Measurements from ENCODE around the gene SREBF1. TPM values are rescaled to one million over a fixed set of nuclear protein-coding genes. Genes with fewer than 3 reads are reported as not detected.

The SREBF1 gene
- polyA plus RNA-seq, 1 of the 3 experiments (the other 2 are of a cell fraction), result 20.4 TPM

- TF ChIP-seq USF2 (IDR thresholded peaks at IDR 0.05; ENCODE audit: borderline replicate concordance, low read depth, low read length) (0 out of 2 replicates have a peak, but pooled peaks have one; percentile 8), CHD2 (IDR thresholded peaks at IDR 0.05; ENCODE audit: low read length, partially characterized antibody) (peak; percentile 11), MEF2A (IDR thresholded peaks at IDR 0.05; ENCODE audit: borderline replicate concordance, low read depth) (no peak), SIN3A (IDR thresholded peaks at IDR 0.05; ENCODE audit: borderline replicate concordance, low read depth, low read length) (no peak), FOXJ3 (CRISPR knock-in tag; IDR thresholded peaks at IDR 0.05) (no peak)
These were observed 19.2 kb upstream of the SREBF1 start (continued) for GRCh38 chr17:17855976-17856375.

DNA sequence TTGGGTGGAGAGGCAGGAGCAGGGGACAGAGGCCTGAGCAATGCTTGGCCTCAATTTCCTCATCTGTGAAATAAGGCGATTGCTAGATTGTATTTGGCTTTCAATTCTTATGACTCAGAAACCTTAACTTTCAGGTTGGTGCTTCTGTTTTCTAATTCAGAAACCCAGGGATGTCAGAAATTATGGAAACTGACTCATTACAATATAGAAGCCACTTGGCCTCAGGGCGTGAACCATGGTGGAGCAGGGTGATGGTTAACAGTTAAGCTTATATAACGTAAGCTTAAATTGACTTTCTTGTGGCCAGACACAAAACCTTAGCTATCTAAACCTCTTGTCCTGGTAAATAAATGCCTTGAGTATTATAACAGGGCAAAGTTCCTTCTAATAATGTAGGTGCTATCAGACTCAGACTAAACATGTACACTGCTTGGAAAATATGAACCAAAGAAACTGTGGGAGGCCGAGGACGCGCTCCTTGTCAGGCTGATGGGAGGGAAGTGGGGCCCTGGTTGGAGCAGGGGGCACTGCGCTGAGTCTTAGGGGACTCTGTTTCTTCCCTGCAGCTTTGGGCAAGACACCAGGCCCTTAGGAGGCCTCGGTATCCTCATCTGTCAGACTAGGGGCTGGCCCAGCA, 17.1 kb upstream of the SREBF1 start:
- H3K9me3 ChIP-seq, result no peaks in the 10 kb centered on the region
- TF ChIP-seq FOXJ3 (CRISPR knock-in tag; IDR thresholded peaks at IDR 0.05), result no peak
- TF ChIP-seq PBX3 (IDR thresholded peaks at IDR 0.05), result no peak
- TF ChIP-seq POLR2AphosphoS5 (IDR thresholded peaks at IDR 0.05; ENCODE audit: low read depth, low read length), result no peak
- no peak for TF ChIP-seq ELF1 (IDR thresholded peaks at IDR 0.05)
- no peak for TF ChIP-seq RAD21 (IDR thresholded peaks at IDR 0.05; ENCODE audit: low read length)
- TF ChIP-seq MEF2A (IDR thresholded peaks at IDR 0.05; ENCODE audit: borderline replicate concordance, low read depth), result no peak
- TF ChIP-seq GABPA (IDR thresholded peaks at IDR 0.05; ENCODE audit: low read depth), result no peak
- no peaks in the 10 kb centered on the region for H4K20me1 ChIP-seq (ENCODE audit: insufficient read depth)
- no peaks in the 10 kb centered on the region for H3K79me2 ChIP-seq (ENCODE audit: insufficient read depth)
- H3K9ac ChIP-seq, result no peak overlapping the region
- 92% methylated on average over 8 of the region's 8 CpGs for WGBS (ENCODE audit: low lambda C conversion rate)
- no peak overlapping the region for H3K4me2 ChIP-seq
- ChIA-PET POLR2A (interaction anchor here (0.7 to 1.3 kb wide), 2 partner anchors 18 to 1415 kb away, joined by 4 to 5 read pairs; partner anchors contain the start of gene SREBF1), CTCF (interaction anchor here (2.3 to 7.2 kb wide), 4 partner anchors 12 to 65 kb away, joined by 8 to 56 read pairs (median 10); no protein-coding TSS in a partner anchor)
- peaks cover 19 to 69% of the 10 kb centered on the region in 2 experiments; a peak in 3 of 4 replicates for H3K4me1 ChIP-seq (ENCODE audit: control insufficient read depth in 1 of 2, insufficient read depth in 2 of 2, low read depth in 1 of 2, low read length in 1 of 2)
- no peaks in the 10 kb centered on the region for H3K27me3 ChIP-seq (ENCODE audit: insufficient read depth)
- peaks cover 0 to 42% of the 10 kb centered on the region in 2 experiments for H3K36me3 ChIP-seq (replicated peaks in 1 of 2; ENCODE audit: control insufficient read depth in 1 of 2, insufficient read depth in 2 of 2, low read length in 1 of 2)
- H3K4me3 ChIP-seq (ENCODE audit: low read depth in 2 of 2, low read length in 1 of 2), result no peak overlapping the region
- no peak for DNase-seq
- peaks cover 8% of the 10 kb centered on the region for H3F3A ChIP-seq (replicated peaks; ENCODE audit: insufficient read depth)
- H2AFZ ChIP-seq (ENCODE audit: low read depth), result no peak overlapping the region
- no peak overlapping the region for H3K27ac ChIP-seq (ENCODE audit: low read depth in 2 of 2, low read length in 1 of 2)
- no peaks in the 10 kb centered on the region for H3K9me2 ChIP-seq

DNA sequence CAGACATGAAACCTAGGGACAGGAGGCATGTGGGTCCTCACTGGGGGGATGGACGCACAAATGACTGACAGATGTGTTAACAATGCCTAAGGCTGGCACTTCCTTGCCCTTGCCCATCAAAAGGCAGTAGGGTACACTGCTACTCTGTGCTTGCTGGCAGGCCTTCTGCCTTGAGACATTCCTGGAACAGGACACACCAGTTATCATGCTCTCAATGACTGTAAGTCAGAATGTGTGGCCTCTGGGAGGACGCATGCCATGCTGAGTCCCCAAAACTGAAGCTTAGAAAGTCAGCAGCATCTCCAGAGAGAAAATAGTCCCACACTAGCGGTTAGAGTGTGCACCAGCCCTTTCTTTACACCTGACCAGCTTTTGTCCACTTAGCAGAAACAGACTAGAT, 16.1 kb upstream of the SREBF1 start:
- ChIA-PET POLR2A (interaction anchor here (1.3 kb wide), 1 partner anchor 17 kb away, joined by 4 read pairs; the partner anchor contains the start of gene SREBF1), CTCF (interaction anchor here (0.7 to 7.2 kb wide), 4 partner anchors 11 to 66 kb away, joined by 3 to 56 read pairs (median 9); no protein-coding TSS in a partner anchor)
- no peaks in the 10 kb centered on the region for H3K9me3 ChIP-seq
- no peaks in the 10 kb centered on the region for H3K79me2 ChIP-seq (ENCODE audit: insufficient read depth)
- H3K9ac ChIP-seq, result no peak overlapping the region
- H2AFZ ChIP-seq (ENCODE audit: low read depth), result no peak overlapping the region
- DNase-seq, result no peak
- no peaks in the 10 kb centered on the region for H3K27me3 ChIP-seq (ENCODE audit: insufficient read depth)
- H4K20me1 ChIP-seq (ENCODE audit: insufficient read depth), result no peaks in the 10 kb centered on the region
- peaks cover 19 to 79% of the 10 kb centered on the region in 2 experiments; a peak in 3 of 4 replicates for H3K4me1 ChIP-seq (ENCODE audit: control insufficient read depth in 1 of 2, insufficient read depth in 2 of 2, low read depth in 1 of 2, low read length in 1 of 2)
- no peaks in the 10 kb centered on the region for H3K9me2 ChIP-seq
- 97% methylated on average over 3 of the region's 3 CpGs for WGBS (ENCODE audit: low lambda C conversion rate)
- H3K4me3 ChIP-seq (ENCODE audit: low read depth in 2 of 2, low read length in 1 of 2), result no peak overlapping the region
- no peak overlapping the region; a peak in 1 of 4 replicates for H3K27ac ChIP-seq (ENCODE audit: low read depth in 2 of 2, low read length in 1 of 2)
- peaks cover 8% of the 10 kb centered on the region for H3F3A ChIP-seq (replicated peaks; ENCODE audit: insufficient read depth)
- H3K4me2 ChIP-seq, result no peak overlapping the region
- H3K36me3 ChIP-seq (replicated peaks in 1 of 2; ENCODE audit: control insufficient read depth in 1 of 2, insufficient read depth in 2 of 2, low read length in 1 of 2), result peaks cover 0 to 51% of the 10 kb centered on the region in 2 experiments
- no peak for TF ChIP-seq TCF12 (IDR thresholded peaks at IDR 0.05)
- TF ChIP-seq, protein P1, sequence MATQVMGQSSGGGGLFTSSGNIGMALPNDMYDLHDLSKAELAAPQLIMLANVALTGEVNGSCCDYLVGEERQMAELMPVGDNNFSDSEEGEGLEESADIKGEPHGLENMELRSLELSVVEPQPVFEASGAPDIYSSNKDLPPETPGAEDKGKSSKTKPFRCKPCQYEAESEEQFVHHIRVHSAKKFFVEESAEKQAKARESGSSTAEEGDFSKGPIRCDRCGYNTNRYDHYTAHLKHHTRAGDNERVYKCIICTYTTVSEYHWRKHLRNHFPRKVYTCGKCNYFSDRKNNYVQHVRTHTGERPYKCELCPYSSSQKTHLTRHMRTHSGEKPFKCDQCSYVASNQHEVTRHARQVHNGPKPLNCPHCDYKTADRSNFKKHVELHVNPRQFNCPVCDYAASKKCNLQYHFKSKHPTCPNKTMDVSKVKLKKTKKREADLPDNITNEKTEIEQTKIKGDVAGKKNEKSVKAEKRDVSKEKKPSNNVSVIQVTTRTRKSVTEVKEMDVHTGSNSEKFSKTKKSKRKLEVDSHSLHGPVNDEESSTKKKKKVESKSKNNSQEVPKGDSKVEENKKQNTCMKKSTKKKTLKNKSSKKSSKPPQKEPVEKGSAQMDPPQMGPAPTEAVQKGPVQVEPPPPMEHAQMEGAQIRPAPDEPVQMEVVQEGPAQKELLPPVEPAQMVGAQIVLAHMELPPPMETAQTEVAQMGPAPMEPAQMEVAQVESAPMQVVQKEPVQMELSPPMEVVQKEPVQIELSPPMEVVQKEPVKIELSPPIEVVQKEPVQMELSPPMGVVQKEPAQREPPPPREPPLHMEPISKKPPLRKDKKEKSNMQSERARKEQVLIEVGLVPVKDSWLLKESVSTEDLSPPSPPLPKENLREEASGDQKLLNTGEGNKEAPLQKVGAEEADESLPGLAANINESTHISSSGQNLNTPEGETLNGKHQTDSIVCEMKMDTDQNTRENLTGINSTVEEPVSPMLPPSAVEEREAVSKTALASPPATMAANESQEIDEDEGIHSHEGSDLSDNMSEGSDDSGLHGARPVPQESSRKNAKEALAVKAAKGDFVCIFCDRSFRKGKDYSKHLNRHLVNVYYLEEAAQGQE (IDR thresholded peaks at IDR 0.05; ENCODE audit: low read depth, low read length), result no peak
- TF ChIP-seq, protein P2, sequence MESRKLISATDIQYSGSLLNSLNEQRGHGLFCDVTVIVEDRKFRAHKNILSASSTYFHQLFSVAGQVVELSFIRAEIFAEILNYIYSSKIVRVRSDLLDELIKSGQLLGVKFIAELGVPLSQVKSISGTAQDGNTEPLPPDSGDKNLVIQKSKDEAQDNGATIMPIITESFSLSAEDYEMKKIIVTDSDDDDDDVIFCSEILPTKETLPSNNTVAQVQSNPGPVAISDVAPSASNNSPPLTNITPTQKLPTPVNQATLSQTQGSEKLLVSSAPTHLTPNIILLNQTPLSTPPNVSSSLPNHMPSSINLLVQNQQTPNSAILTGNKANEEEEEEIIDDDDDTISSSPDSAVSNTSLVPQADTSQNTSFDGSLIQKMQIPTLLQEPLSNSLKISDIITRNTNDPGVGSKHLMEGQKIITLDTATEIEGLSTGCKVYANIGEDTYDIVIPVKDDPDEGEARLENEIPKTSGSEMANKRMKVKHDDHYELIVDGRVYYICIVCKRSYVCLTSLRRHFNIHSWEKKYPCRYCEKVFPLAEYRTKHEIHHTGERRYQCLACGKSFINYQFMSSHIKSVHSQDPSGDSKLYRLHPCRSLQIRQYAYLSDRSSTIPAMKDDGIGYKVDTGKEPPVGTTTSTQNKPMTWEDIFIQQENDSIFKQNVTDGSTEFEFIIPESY (IDR thresholded peaks at IDR 0.05; ENCODE audit: borderline replicate concordance, low read depth), result no peak
- no peak for TF ChIP-seq EZH2phosphoT487 (IDR thresholded peaks at IDR 0.05; ENCODE audit: borderline replicate concordance, low read depth)
- TF ChIP-seq RAD21 (IDR thresholded peaks at IDR 0.05; ENCODE audit: low read length), result no peak
- no peak for TF ChIP-seq FOSL2 (IDR thresholded peaks at IDR 0.05; ENCODE audit: borderline replicate concordance, low read depth)
- TF ChIP-seq USF2 (IDR thresholded peaks at IDR 0.05; ENCODE audit: borderline replicate concordance, low read depth, low read length), result no peak
